Astrocyte (in vitro differentiated cells and primary cell): ENCODE measurements around the gene LDB3.

ENCODE experiments used
- CTCF ChIP-seq: IDR thresholded peaks from 2 replicates; pipeline ENCODE4 v1.5.1; 2011; ENCODE audit warnings: low read depth, mild to moderate bottlenecking, inconsistent platforms, low read length, moderate library complexity; ENCODE audit not compliant: insufficient read depth
- EZH2 ChIP-seq: IDR thresholded peaks from 2 replicates; pipeline ENCODE4 v1.6.1; 2012; ENCODE audit warnings: mild to moderate bottlenecking, low read length, inconsistent platforms; ENCODE audit not compliant: insufficient read depth

GRCh38 chr10:86742230-86742629 lies 73.9 kb downstream of the LDB3 start:
- TF ChIP-seq CTCF (no peak), EZH2 (no peak)
